Measurements from ENCODE around the gene CELF1.

GRCh38 chr11:47496808-47497207, 56.1 kb downstream of the CELF1 start:
- TF ChIP-seq ZNF274 (IDR thresholded peaks at IDR 0.05; ENCODE audit: low read depth, low read length): no peak
- no peak for TF ChIP-seq YY1 (IDR thresholded peaks at IDR 0.05; ENCODE audit: insufficient read depth, insufficient read length)
- TF ChIP-seq SUZ12 (IDR thresholded peaks at IDR 0.05; ENCODE audit: extremely low read depth, insufficient read depth, insufficient read length): no peak

All from NT2/D1 (cell line).